ENCODE measurements around the gene WDR87. TPM values are rescaled to one million over a fixed set of nuclear protein-coding genes. Genes with fewer than 3 reads are reported as not detected.

The WDR87 gene
- total and polyA plus RNA-seq, 4 donors, result not detected

DNA sequence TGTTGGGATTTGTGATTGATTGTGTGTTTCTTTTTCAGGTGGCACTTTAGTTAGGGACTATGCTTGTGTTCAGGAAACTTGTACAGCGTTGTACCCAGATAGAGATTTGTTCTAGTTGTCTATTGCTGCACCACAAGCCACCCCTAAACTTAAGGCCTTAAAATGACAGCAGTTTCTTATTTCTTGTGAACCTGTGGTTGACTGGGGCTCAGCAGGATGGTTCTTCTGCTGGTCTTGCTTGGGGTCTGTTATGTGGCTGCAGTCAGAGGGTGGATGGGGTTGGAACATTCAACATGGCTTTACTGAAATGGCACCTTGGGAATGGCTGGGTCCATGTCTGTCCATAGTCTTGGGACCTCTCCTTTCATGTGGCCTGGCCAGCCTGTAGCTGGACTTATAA lies 28.9 kb upstream of the WDR87 start (continued):
- no peak for TF ChIP-seq SP1 (IDR thresholded peaks at IDR 0.05)

DNA sequence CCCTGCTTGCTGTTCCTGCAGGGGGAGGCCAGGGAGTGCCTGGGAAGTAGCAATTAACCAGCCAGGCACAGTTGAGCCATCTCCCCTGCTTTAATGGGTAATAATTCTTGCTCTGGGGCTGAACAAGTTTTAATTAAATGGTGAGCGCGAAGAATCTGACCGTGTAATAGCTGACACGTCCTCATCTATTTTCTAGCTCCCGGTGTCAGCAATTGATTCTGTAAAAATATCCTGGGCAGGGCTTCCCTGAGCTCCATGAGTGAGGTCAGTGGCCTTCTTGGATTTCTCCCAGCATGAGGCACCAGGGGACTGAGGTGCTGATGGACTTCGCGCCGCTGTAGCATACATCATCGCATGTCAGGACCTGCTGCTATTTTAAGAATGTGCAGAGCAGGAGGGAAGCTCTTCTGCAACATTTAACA lies 27.6 kb upstream of the WDR87 start:
- 22% methylated on average over 9 of the region's 9 CpGs for WGBS
- peaks cover 0 to 2% (median 0%) of the 10 kb centered on the region in 4 donors for H3K9me3 ChIP-seq (ENCODE audit: control insufficient read depth in 4 of 4, low read length in 3 of 4)
- H3K27ac ChIP-seq (ENCODE audit: low read depth in 1 of 2, low read length in 2 of 2), result peak overlapping the region; percentile 45 to 72
- no peaks in the 10 kb centered on the region for H3K36me3 ChIP-seq (ENCODE audit: control insufficient read depth in 4 of 4, insufficient read depth in 3 of 4, low read depth in 1 of 4, low read length in 3 of 4)
- H3K4me3 ChIP-seq (ENCODE audit: low read depth in 1 of 3, low read length in 3 of 3), result no peak overlapping the region
- H3K4me1 ChIP-seq (ENCODE audit: control insufficient read depth in 4 of 4, insufficient read depth in 4 of 4, low read length in 3 of 4), result peaks cover 10 to 60% (median 51%) of the 10 kb centered on the region in 4 donors
- TF ChIP-seq FOXA1 (IDR thresholded peaks at IDR 0.05) (no peak), REST (IDR thresholded peaks at IDR 0.05) (peak; percentile 63), GABPA (IDR thresholded peaks at IDR 0.05 in 1 of 2, conservative IDR thresholded peaks at IDR 0.05 in 1 of 2) (peak in 1 of 2 donors; percentile 51), JUND (IDR thresholded peaks at IDR 0.05) (peak; percentile 61 to 80), RXRA (IDR thresholded peaks at IDR 0.05) (peak; percentile 94), HNF4G (IDR thresholded peaks at IDR 0.05) (peak; percentile 90), ATF3 (IDR thresholded peaks at IDR 0.05) (peak; percentile 58), NR2F2 (IDR thresholded peaks at IDR 0.05) (no peak), FOXA2 (IDR thresholded peaks at IDR 0.05) (peak; percentile 15), RAD21 (IDR thresholded peaks at IDR 0.05) (peak; percentile 45 to 59), HNF4A (conservative IDR thresholded peaks at IDR 0.05) (peak; percentile 94), SP1 (IDR thresholded peaks at IDR 0.05) (peak; percentile 90), EGR1 (IDR thresholded peaks at IDR 0.05; ENCODE audit: low read depth in 2 of 2) (peak in 1 of 2 donors; percentile 32), YY1 (IDR thresholded peaks at IDR 0.05) (peak; percentile 74), TAF1 (conservative IDR thresholded peaks at IDR 0.05) (no peak)
- TF ChIP-seq, protein P1, sequence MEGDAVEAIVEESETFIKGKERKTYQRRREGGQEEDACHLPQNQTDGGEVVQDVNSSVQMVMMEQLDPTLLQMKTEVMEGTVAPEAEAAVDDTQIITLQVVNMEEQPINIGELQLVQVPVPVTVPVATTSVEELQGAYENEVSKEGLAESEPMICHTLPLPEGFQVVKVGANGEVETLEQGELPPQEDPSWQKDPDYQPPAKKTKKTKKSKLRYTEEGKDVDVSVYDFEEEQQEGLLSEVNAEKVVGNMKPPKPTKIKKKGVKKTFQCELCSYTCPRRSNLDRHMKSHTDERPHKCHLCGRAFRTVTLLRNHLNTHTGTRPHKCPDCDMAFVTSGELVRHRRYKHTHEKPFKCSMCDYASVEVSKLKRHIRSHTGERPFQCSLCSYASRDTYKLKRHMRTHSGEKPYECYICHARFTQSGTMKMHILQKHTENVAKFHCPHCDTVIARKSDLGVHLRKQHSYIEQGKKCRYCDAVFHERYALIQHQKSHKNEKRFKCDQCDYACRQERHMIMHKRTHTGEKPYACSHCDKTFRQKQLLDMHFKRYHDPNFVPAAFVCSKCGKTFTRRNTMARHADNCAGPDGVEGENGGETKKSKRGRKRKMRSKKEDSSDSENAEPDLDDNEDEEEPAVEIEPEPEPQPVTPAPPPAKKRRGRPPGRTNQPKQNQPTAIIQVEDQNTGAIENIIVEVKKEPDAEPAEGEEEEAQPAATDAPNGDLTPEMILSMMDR (IDR thresholded peaks at IDR 0.05; ENCODE audit: low read depth, low read length, missing input control), result no peak
- TF ChIP-seq, protein P2, sequence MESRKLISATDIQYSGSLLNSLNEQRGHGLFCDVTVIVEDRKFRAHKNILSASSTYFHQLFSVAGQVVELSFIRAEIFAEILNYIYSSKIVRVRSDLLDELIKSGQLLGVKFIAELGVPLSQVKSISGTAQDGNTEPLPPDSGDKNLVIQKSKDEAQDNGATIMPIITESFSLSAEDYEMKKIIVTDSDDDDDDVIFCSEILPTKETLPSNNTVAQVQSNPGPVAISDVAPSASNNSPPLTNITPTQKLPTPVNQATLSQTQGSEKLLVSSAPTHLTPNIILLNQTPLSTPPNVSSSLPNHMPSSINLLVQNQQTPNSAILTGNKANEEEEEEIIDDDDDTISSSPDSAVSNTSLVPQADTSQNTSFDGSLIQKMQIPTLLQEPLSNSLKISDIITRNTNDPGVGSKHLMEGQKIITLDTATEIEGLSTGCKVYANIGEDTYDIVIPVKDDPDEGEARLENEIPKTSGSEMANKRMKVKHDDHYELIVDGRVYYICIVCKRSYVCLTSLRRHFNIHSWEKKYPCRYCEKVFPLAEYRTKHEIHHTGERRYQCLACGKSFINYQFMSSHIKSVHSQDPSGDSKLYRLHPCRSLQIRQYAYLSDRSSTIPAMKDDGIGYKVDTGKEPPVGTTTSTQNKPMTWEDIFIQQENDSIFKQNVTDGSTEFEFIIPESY (IDR thresholded peaks at IDR 0.05), result peak; percentile 46
- TF ChIP-seq, protein P3, sequence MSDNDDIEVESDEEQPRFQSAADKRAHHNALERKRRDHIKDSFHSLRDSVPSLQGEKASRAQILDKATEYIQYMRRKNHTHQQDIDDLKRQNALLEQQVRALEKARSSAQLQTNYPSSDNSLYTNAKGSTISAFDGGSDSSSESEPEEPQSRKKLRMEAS (IDR thresholded peaks at IDR 0.05), result peak; percentile 84
- H3K9ac ChIP-seq (ENCODE audit: low read depth in 1 of 2, low read length in 2 of 2), result no peak overlapping the region
- DNase-seq (ENCODE audit: low spot score), result peak; percentile 51
- no peaks in the 10 kb centered on the region for H3K27me3 ChIP-seq (ENCODE audit: control insufficient read depth in 4 of 4, insufficient read depth in 4 of 4, low read length in 3 of 4)
